ENCODE data around the gene SOS1. TPM values are rescaled to one million over a fixed set of nuclear protein-coding genes. Genes with fewer than 3 reads are reported as not detected.

SOS1 gene
- total RNA-seq, 1 donor from 2014 or later = 39.0 TPM

DNA sequence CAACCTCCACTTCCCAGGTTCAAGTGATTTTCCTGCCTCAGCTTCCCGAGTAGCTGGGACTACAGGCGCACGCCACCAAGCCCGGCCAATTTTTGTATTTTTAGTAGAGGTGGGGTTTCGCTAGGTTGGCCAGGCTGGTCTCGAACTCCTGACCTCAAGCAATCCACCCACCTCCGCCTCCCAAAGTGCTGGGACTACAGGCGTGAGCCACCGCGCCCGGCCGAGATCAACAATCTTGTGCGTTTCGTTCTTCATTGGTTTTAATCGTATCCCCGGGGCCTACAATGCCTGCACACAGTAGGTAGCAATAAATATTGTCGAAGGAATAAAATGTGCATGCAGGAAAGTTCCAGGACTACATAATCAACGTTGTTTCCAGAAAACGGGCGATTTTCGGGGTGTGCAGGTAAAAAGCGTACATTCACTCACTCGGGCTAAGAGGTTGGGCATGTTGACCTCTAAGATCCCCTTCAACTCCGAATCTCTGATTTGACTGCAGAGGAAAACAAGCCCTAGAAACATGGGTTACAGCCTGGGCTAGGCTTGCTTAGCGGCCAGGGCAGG lies 2.7 kb upstream of the SOS1 start:
- H3K9me3 Mint-ChIP-seq (ENCODE audit: unreplicated experiment) = peaks cover 21% of the 10 kb centered on the region
- peaks cover 31% of the 10 kb centered on the region for H3K4me1 Mint-ChIP-seq (ENCODE audit: low read depth, unreplicated experiment)
- TF ChIP-seq CTCF (IDR thresholded peaks at IDR 0.05; ENCODE audit: partially characterized antibody, unreplicated experiment) = no peak
- H3K27ac Mint-ChIP-seq (ENCODE audit: unreplicated experiment) = peak overlapping the region; percentile 93
- H3K4me3 Mint-ChIP-seq (ENCODE audit: unreplicated experiment) = peak overlapping the region; percentile 92
- H3K27me3 Mint-ChIP-seq (ENCODE audit: unreplicated experiment) = peaks cover 8% of the 10 kb centered on the region
- H3K36me3 Mint-ChIP-seq (ENCODE audit: unreplicated experiment) = no peaks in the 10 kb centered on the region
- no peak for DNase-seq

DNA sequence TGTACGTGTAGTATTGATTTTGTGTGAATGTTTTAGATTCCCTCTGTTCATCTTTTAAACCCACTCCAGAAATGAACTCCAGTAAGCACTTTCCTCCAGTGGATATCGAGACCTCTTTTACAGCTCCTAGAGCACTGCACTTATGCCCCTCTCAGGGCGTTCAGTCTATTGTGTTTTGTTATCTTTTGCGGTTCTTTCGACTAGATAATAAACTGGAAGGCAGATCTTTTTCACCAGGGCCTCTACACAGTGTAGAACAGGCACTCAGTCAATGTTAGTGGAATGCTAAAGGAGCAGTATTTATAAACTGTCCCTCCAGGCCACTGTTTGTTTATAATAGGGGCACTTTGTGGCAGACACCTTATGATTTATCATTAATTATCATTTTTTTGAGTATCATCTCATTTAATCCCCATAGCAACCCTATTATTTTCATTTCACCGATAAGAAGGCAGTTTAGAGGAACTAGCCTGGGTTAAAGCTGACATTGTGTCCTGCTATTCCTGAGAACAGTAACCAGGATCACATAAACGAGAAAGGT lies 742 bp upstream of the SOS1 start:
- peak overlapping the region; percentile 99 for H3K27ac Mint-ChIP-seq (ENCODE audit: unreplicated experiment)
- no peaks in the 10 kb centered on the region for H3K36me3 Mint-ChIP-seq (ENCODE audit: unreplicated experiment)
- H3K9me3 Mint-ChIP-seq (ENCODE audit: unreplicated experiment) = peaks cover 19% of the 10 kb centered on the region
- DNase-seq = no peak
- H3K4me1 Mint-ChIP-seq (ENCODE audit: low read depth, unreplicated experiment) = peaks cover 36% of the 10 kb centered on the region
- H3K4me3 Mint-ChIP-seq (ENCODE audit: unreplicated experiment) = peak overlapping the region; percentile 92
- TF ChIP-seq CTCF (IDR thresholded peaks at IDR 0.05; ENCODE audit: partially characterized antibody, unreplicated experiment) = no peak
- H3K27me3 Mint-ChIP-seq (ENCODE audit: unreplicated experiment) = peaks cover 8% of the 10 kb centered on the region

GRCh38 chr2:39120521-39120770 lies 405 bp downstream of the SOS1 start:
- no peak for DNase-seq
- no peak overlapping the region for H3K4me3 Mint-ChIP-seq (ENCODE audit: unreplicated experiment)
- TF ChIP-seq CTCF (IDR thresholded peaks at IDR 0.05; ENCODE audit: partially characterized antibody, unreplicated experiment) = no peak
- no peaks in the 10 kb centered on the region for H3K36me3 Mint-ChIP-seq (ENCODE audit: unreplicated experiment)
- H3K4me1 Mint-ChIP-seq (ENCODE audit: low read depth, unreplicated experiment) = peaks cover 36% of the 10 kb centered on the region
- H3K27me3 Mint-ChIP-seq (ENCODE audit: unreplicated experiment) = peaks cover 8% of the 10 kb centered on the region
- peaks cover 19% of the 10 kb centered on the region for H3K9me3 Mint-ChIP-seq (ENCODE audit: unreplicated experiment)
- H3K27ac Mint-ChIP-seq (ENCODE audit: unreplicated experiment) = no peak overlapping the region

GRCh38 chr2:39119732-39120520 lies 925 bp downstream of the SOS1 start:
- H3K9me3 Mint-ChIP-seq (ENCODE audit: unreplicated experiment) = peaks cover 17% of the 10 kb centered on the region
- TF ChIP-seq CTCF (IDR thresholded peaks at IDR 0.05; ENCODE audit: partially characterized antibody, unreplicated experiment) = no peak
- H3K36me3 Mint-ChIP-seq (ENCODE audit: unreplicated experiment) = no peaks in the 10 kb centered on the region
- H3K27me3 Mint-ChIP-seq (ENCODE audit: unreplicated experiment) = peaks cover 7% of the 10 kb centered on the region
- DNase-seq = peak; percentile 70
- peak overlapping the region; percentile 95 for H3K4me3 Mint-ChIP-seq (ENCODE audit: unreplicated experiment)
- H3K27ac Mint-ChIP-seq (ENCODE audit: unreplicated experiment) = peak overlapping the region; percentile 89
- H3K4me1 Mint-ChIP-seq (ENCODE audit: low read depth, unreplicated experiment) = peaks cover 32% of the 10 kb centered on the region

All from glutamatergic neuron (in vitro differentiated cells).